Hepatocyte (in vitro differentiated cells): ENCODE results near the gene BCL2.

Source experiments
- CTCF ChIP-seq: fragments of 200-600 bp; sonication (generic); IDR thresholded peaks from 2 replicates; pipeline ENCODE4 v1.5.1; 2016; ENCODE audit warnings: antibody characterized with exemption, mild to moderate bottlenecking; ENCODE audit not compliant: poor library complexity
- EZH2 ChIP-seq: fragments of 200-600 bp; sonication (generic); IDR thresholded peaks from 2 replicates; pipeline ENCODE4 v1.6.1; 2016; ENCODE audit warnings: antibody characterized with exemption, mild to moderate bottlenecking, borderline replicate concordance

GRCh38 chr18:63314062-63314790, 5.3 kb downstream of the BCL2 start:
- TF ChIP-seq EZH2 = no peak
- no peak for TF ChIP-seq CTCF
